CD4-positive, alpha-beta memory T cell (primary cell): Measurements from ENCODE around the gene LXN. TPM values are rescaled to one million over a fixed set of nuclear protein-coding genes. Genes with fewer than 3 reads are reported as not detected.
A peak's percentile ranks its signal among the peaks of the same experiment; 100 is the strongest.

ENCODE experiments used
- CTCF ChIA-PET: fragments of 350-600 bp; sonication (Branson Sonifier 250); formaldehyde crosslinking; loops from one replicate; lab custom pipeline; 2021; ENCODE audit warnings: inconsistent platforms; ENCODE audit not compliant: partially characterized antibody; lab: Charles Lee
- POLR2A ChIA-PET: fragments of 350-600 bp; sonication (Branson Sonifier 250); formaldehyde crosslinking; loops from one replicate; lab custom pipeline; 2021; ENCODE audit not compliant: partially characterized antibody; lab: Charles Lee
- DNase-seq, 5 donors: peaks; one replicate each; pipeline versions ENCODE4 v3.0.0 to v3.0.0-alpha.2; 2020 to 2022; ENCODE audit warnings: mixed read lengths in 1 of 5
- H3K27ac ChIP-seq: one replicate; pipeline ENCODE4 v1.7.0; 2013; ENCODE audit warnings: low read depth, low read length
- H3K27me3 ChIP-seq: 2 replicates; pipeline ENCODE4 v1.7.0; 2013; ENCODE audit warnings: mild to moderate bottlenecking, low read length, moderate library complexity; ENCODE audit not compliant: insufficient read depth
- H3K36me3 ChIP-seq: 2 replicates; pipeline ENCODE4 v1.7.0; 2013; ENCODE audit warnings: mild to moderate bottlenecking, low read length, moderate library complexity; ENCODE audit not compliant: insufficient read depth
- H3K4me1 ChIP-seq: 2 replicates; pipeline ENCODE4 v1.7.0; 2013; ENCODE audit warnings: mild to moderate bottlenecking, low read length, moderate library complexity; ENCODE audit not compliant: insufficient read depth
- H3K4me3 ChIP-seq, 2 donors: one replicate each; pipeline ENCODE4 v1.7.0; 2013; ENCODE audit warnings: low read length in 2 of 2, mild to moderate bottlenecking in 1 of 2
- H3K9me3 ChIP-seq, 2 donors: one replicate each; pipeline ENCODE4 v1.7.0; 2013; ENCODE audit warnings: low read length in 2 of 2, control low read depth in 1 of 2; ENCODE audit not compliant: control insufficient read depth in 1 of 2
- H3K27ac Mint-ChIP-seq, 7 donors: one replicate each; pipeline ENCODE4 v1.8.0; 2020 to 2021; ENCODE audit warnings: mixed read lengths in 7 of 7, mild to moderate bottlenecking in 6 of 7, inconsistent platforms in 3 of 7, moderate library complexity in 3 of 7
- H3K27me3 Mint-ChIP-seq, 2 donors: one replicate each; pipeline ENCODE4 v1.8.0; 2020 to 2021; ENCODE audit warnings: mixed read lengths in 2 of 2
- H3K36me3 Mint-ChIP-seq, 2 donors: one replicate each; pipeline ENCODE4 v1.8.0; 2020 to 2021; ENCODE audit warnings: mixed read lengths in 2 of 2, inconsistent platforms in 1 of 2, mild to moderate bottlenecking in 1 of 2
- H3K4me1 Mint-ChIP-seq, 4 donors: one replicate each; pipeline ENCODE4 v1.8.0; 2020 to 2021; ENCODE audit warnings: mixed read lengths in 4 of 4, mild to moderate bottlenecking in 1 of 4
- H3K4me3 Mint-ChIP-seq, 8 donors: one replicate each; pipeline ENCODE4 v1.8.0; 2020 to 2021; ENCODE audit warnings: mixed read lengths in 8 of 8, mild to moderate bottlenecking in 7 of 8, moderate library complexity in 6 of 8, inconsistent platforms in 3 of 8
- H3K9me3 Mint-ChIP-seq, 8 donors: one replicate each; pipeline ENCODE4 v1.8.0; 2020 to 2021; ENCODE audit warnings: mixed read lengths in 8 of 8, mild to moderate bottlenecking in 5 of 8, inconsistent platforms in 3 of 8, moderate library complexity in 1 of 8
- intact Hi-C: fragments of 100-400 bp; cut with micrococcal nuclease; formaldehyde crosslinking; loops from one replicate; pipeline ENCODE4 v1.15.1; 2023
- polyA plus RNA-seq, 2 donors: library from polyadenylated mRNA; unstranded; fragments of 300-500 nt; fragmentation: Illumina TruSeq; gene quantifications; one replicate each; pipeline ENCODE4 v1.2.3, GENCODE V29; 2021
- total RNA-seq, 2 experiments: library from RNA; stranded (reverse); gene quantifications; one replicate each; pipeline ENCODE4 v1.2.3, GENCODE V29; 2021

Gene LXN
- total and polyA plus RNA-seq, 4 experiments from 2014 or later: 7.7 to 27.5 (median 11.2) TPM

- H3K36me3 ChIP-seq: no peaks in the 10 kb centered on the region
- Mint-ChIP-seq H3K27me3 (no peaks in the 10 kb centered on the region), H3K27ac (peak overlapping the region in 5 of 7 donors; percentile 14 to 47 (median 33)), H3K4me3 (peak overlapping the region in 2 of 8 donors; percentile 43 to 80), H3K4me1 (peaks cover 28 to 54% (median 38%) of the 10 kb centered on the region in 4 donors), H3K9me3 (no peaks in the 10 kb centered on the region), H3K36me3 (peaks cover 5 to 16% of the 10 kb centered on the region in 2 donors)
- ChIA-PET CTCF (interaction anchor here (1.3 to 2.3 kb wide), 3 partner anchors 25 to 103 kb away, joined by 6 to 8 read pairs (median 7); partner anchors contain the start of gene MLF1), POLR2A (interaction anchor here (1.7 to 2.4 kb wide), 2 partner anchors 72 to 159 kb away, joined by 9 to 13 read pairs; partner anchors contain the start of genes MFSD1 and MLF1)
- peaks cover 34% of the 10 kb centered on the region for H3K4me1 ChIP-seq
- no peak for DNase-seq
- intact Hi-C loops: loop anchor here (5.0 kb wide), 2 partner anchors 160 to 530 kb away; partner anchors contain the start of genes MFSD1 and RSRC1
- H3K27me3 ChIP-seq: no peaks in the 10 kb centered on the region
- H3K9me3 ChIP-seq: no peaks in the 10 kb centered on the region
- H3K4me3 ChIP-seq: no peak overlapping the region
- H3K27ac ChIP-seq: no peak overlapping the region
These were observed 29.8 kb downstream of the LXN start for GRCh38 chr3:158642474-158643210.

- peak overlapping the region; percentile 2 to 80 (median 68) for H3K4me3 Mint-ChIP-seq
- intact Hi-C loops: loop anchor here (5.0 kb wide), 2 partner anchors 160 to 530 kb away; partner anchors contain the start of genes MFSD1 and RSRC1
- H3K4me3 ChIP-seq: no peak overlapping the region
- H3K9me3 Mint-ChIP-seq: no peaks in the 10 kb centered on the region
- H3K36me3 ChIP-seq: no peaks in the 10 kb centered on the region
- peaks cover 27 to 53% (median 36%) of the 10 kb centered on the region in 4 donors for H3K4me1 Mint-ChIP-seq
- H3K27ac ChIP-seq: no peak overlapping the region
- no peaks in the 10 kb centered on the region for H3K27me3 Mint-ChIP-seq
- H3K36me3 Mint-ChIP-seq: peaks cover 5 to 10% of the 10 kb centered on the region in 2 donors
- H3K27me3 ChIP-seq: no peaks in the 10 kb centered on the region
- peak overlapping the region in 5 of 7 donors; percentile 26 to 74 (median 54) for H3K27ac Mint-ChIP-seq
- ChIA-PET CTCF (interaction anchor here (1.3 to 2.3 kb wide), 3 partner anchors 24 to 102 kb away, joined by 6 to 8 read pairs (median 7); partner anchors contain the start of gene MLF1), POLR2A (interaction anchor here (1.7 kb wide), 1 partner anchor 71 kb away, joined by 9 read pairs; the partner anchor contains the start of gene MLF1)
- peak in 4 of 5 donors; percentile 14 to 33 (median 28) for DNase-seq
- H3K4me1 ChIP-seq: peaks cover 34% of the 10 kb centered on the region
- no peaks in the 10 kb centered on the region for H3K9me3 ChIP-seq
These were observed 30.4 kb downstream of the LXN start for GRCh38 chr3:158642005-158642404.

GRCh38 chr3:158640646-158641045, 31.8 kb downstream of the LXN start:
- no peak overlapping the region for H3K4me3 Mint-ChIP-seq
- H3K4me1 Mint-ChIP-seq: peaks cover 17 to 41% (median 28%) of the 10 kb centered on the region in 4 donors
- peaks cover 0 to 2% (median 0%) of the 10 kb centered on the region in 8 donors for H3K9me3 Mint-ChIP-seq
- DNase-seq: no peak
- peaks cover 1% of the 10 kb centered on the region in 2 donors for H3K27me3 Mint-ChIP-seq
- no peaks in the 10 kb centered on the region for H3K27me3 ChIP-seq
- intact Hi-C loops: loop anchor here (5.0 kb wide), 2 partner anchors 162 to 528 kb away; partner anchors contain the start of genes MFSD1 and RSRC1
- no peak overlapping the region for H3K4me3 ChIP-seq
- H3K36me3 Mint-ChIP-seq: peaks cover 0 to 2% of the 10 kb centered on the region in 2 donors
- no peak overlapping the region for H3K27ac ChIP-seq
- no peaks in the 10 kb centered on the region for H3K9me3 ChIP-seq
- ChIA-PET POLR2A (no interaction called here), CTCF (interaction anchor here (1.1 kb wide), 1 partner anchor 17 kb away, joined by 3 read pairs; no protein-coding TSS in a partner anchor)
- peak overlapping the region in 1 of 7 donors; percentile 4 for H3K27ac Mint-ChIP-seq
- H3K4me1 ChIP-seq: peaks cover 34% of the 10 kb centered on the region
- H3K36me3 ChIP-seq: no peaks in the 10 kb centered on the region

- Histone ChIP-seq H3K4me3 (no peak overlapping the region), H3K27ac (no peak overlapping the region), H3K36me3 (no peaks in the 10 kb centered on the region), H3K27me3 (no peaks in the 10 kb centered on the region), H3K4me1 (no peaks in the 10 kb centered on the region), H3K9me3 (no peaks in the 10 kb centered on the region)
- Mint-ChIP-seq H3K27ac (no peak overlapping the region), H3K27me3 (peaks cover 9 to 18% of the 10 kb centered on the region in 2 donors), H3K9me3 (peaks cover 0 to 8% (median 0%) of the 10 kb centered on the region in 8 donors), H3K36me3 (no peaks in the 10 kb centered on the region), H3K4me1 (peaks cover 0 to 4% (median 0%) of the 10 kb centered on the region in 4 donors), H3K4me3 (no peak overlapping the region)
- ChIA-PET CTCF (interaction anchor here (1.7 kb wide), 1 partner anchor 13 kb away, joined by 5 read pairs; the partner anchor contains the start of gene GFM1), POLR2A (no interaction called here)
- intact Hi-C loops: no loop called here
- no peak for DNase-seq
These were observed 40.5 kb downstream of the LXN start for GRCh38 chr3:158631981-158632380.

- no peak for DNase-seq
- H3K27me3 ChIP-seq: no peaks in the 10 kb centered on the region
- H3K36me3 ChIP-seq: no peaks in the 10 kb centered on the region
- POLR2A ChIA-PET: no interaction called here
- no peak overlapping the region for H3K4me3 Mint-ChIP-seq
- H3K4me1 ChIP-seq: no peaks in the 10 kb centered on the region
- no peak overlapping the region for H3K4me3 ChIP-seq
- H3K4me1 Mint-ChIP-seq: peaks cover 0 to 5% (median 0%) of the 10 kb centered on the region in 4 donors
- H3K36me3 Mint-ChIP-seq: peaks cover 0 to 3% of the 10 kb centered on the region in 2 donors
- no peak overlapping the region for H3K27ac ChIP-seq
- H3K27ac Mint-ChIP-seq: no peak overlapping the region
- H3K9me3 Mint-ChIP-seq: peaks cover 2 to 16% (median 7%) of the 10 kb centered on the region in 8 donors
- CTCF ChIA-PET: no interaction called here
- H3K9me3 ChIP-seq: no peaks in the 10 kb centered on the region
- intact Hi-C loops: no loop called here
- peaks cover 10 to 16% of the 10 kb centered on the region in 2 donors for H3K27me3 Mint-ChIP-seq
These were observed 46.6 kb downstream of the LXN start for GRCh38 chr3:158625881-158626280.

GRCh38 chr3:158617982-158618875, 54.2 kb downstream of the LXN start:
- Mint-ChIP-seq H3K36me3 (peaks cover 0 to 3% of the 10 kb centered on the region in 2 donors), H3K27ac (no peak overlapping the region), H3K4me3 (no peak overlapping the region), H3K9me3 (peaks cover 2 to 60% (median 23%) of the 10 kb centered on the region in 8 donors), H3K27me3 (peaks cover 0 to 12% of the 10 kb centered on the region in 2 donors), H3K4me1 (peaks cover 0 to 5% (median 0%) of the 10 kb centered on the region in 4 donors)
- H3K36me3 ChIP-seq: no peaks in the 10 kb centered on the region
- no peak for DNase-seq
- intact Hi-C loops: no loop called here
- CTCF ChIA-PET: interaction anchor here (0.8 to 2.0 kb wide), 4 partner anchors 8 to 109 kb away, joined by 3 to 6 read pairs (median 4); partner anchors contain the start of gene GFM1
- POLR2A ChIA-PET: no interaction called here
- no peaks in the 10 kb centered on the region for H3K4me1 ChIP-seq
- H3K4me3 ChIP-seq: no peak overlapping the region
- no peaks in the 10 kb centered on the region for H3K27me3 ChIP-seq
- no peak overlapping the region for H3K27ac ChIP-seq
- H3K9me3 ChIP-seq: no peaks in the 10 kb centered on the region
